NT2/D1 (cell line): ENCODE measurements around the gene SCN3B.

Source experiments
- DNase-seq: peaks from one replicate; pipeline ENCODE4 v3.0.0-alpha.2; 2011; ENCODE audit warnings: low read depth, low spot score
- H3K27me3 ChIP-seq: 2 replicates; pipeline ENCODE4 v1.6.0; 2011; ENCODE audit warnings: mild to moderate bottlenecking; ENCODE audit not compliant: insufficient read length, insufficient read depth
- H3K36me3 ChIP-seq: 2 replicates; pipeline ENCODE4 v1.6.1; 2011; ENCODE audit warnings: mild to moderate bottlenecking, low read length, mixed read lengths; ENCODE audit not compliant: insufficient read depth, insufficient read length
- H3K4me1 ChIP-seq: 2 replicates; pipeline ENCODE4 v1.5.1; 2011; ENCODE audit not compliant: insufficient read depth, insufficient read length
- H3K4me3 ChIP-seq: 2 replicates; pipeline ENCODE4 v1.5.1; 2011; ENCODE audit warnings: low read depth; ENCODE audit not compliant: insufficient read length
- H3K9ac ChIP-seq: 2 replicates; pipeline ENCODE4 v1.6.0; 2011; ENCODE audit warnings: low read depth; ENCODE audit not compliant: insufficient read length
- H3K9me3 ChIP-seq: 2 replicates; pipeline ENCODE4 v1.5.1; 2011; ENCODE audit warnings: mild to moderate bottlenecking, low read length; ENCODE audit not compliant: insufficient read depth
- SUZ12 ChIP-seq: IDR thresholded peaks from 2 replicates; pipeline ENCODE4 v1.6.1; 2011; ENCODE audit not compliant: insufficient read length, insufficient read depth; ENCODE audit errors: extremely low read depth
- YY1 ChIP-seq: IDR thresholded peaks from 2 replicates; pipeline ENCODE4 v1.6.1; 2011; ENCODE audit not compliant: insufficient read length, insufficient read depth
- ZNF274 ChIP-seq: IDR thresholded peaks from 2 replicates; pipeline ENCODE4 v1.6.1; 2011; ENCODE audit warnings: mild to moderate bottlenecking, low read depth, low read length

SCN3B gene

GRCh38 chr11:123640677-123641494 is 13.5 kb downstream of the SCN3B start:
- TF ChIP-seq ZNF274 = no peak
- no peak for TF ChIP-seq SUZ12
- no peak for TF ChIP-seq YY1
- Histone ChIP-seq H3K9me3 (no peaks in the 10 kb centered on the region), H3K4me1 (peaks cover 3% of the 10 kb centered on the region), H3K9ac (no peak overlapping the region), H3K4me3 (no peak overlapping the region), H3K27me3 (no peaks in the 10 kb centered on the region), H3K36me3 (no peaks in the 10 kb centered on the region)
- peak; percentile 61 for DNase-seq

- DNase-seq = no peak
- TF ChIP-seq ZNF274 = no peak
- TF ChIP-seq SUZ12 = no peak
- TF ChIP-seq YY1 = no peak
- H3K27me3 ChIP-seq = no peaks in the 10 kb centered on the region
Measured at GRCh38 chr11:123640029-123640428, 14.4 kb downstream of the SCN3B start.

GRCh38 chr11:123630126-123630608 is 24.3 kb downstream of the SCN3B start:
- no peak for TF ChIP-seq SUZ12
- no peak for TF ChIP-seq YY1
- no peak for TF ChIP-seq ZNF274
- H3K27me3 ChIP-seq = no peaks in the 10 kb centered on the region
- H3K9me3 ChIP-seq = no peaks in the 10 kb centered on the region
- peaks cover 5% of the 10 kb centered on the region for H3K36me3 ChIP-seq
- no peaks in the 10 kb centered on the region for H3K4me1 ChIP-seq
- H3K4me3 ChIP-seq = no peak overlapping the region
- H3K9ac ChIP-seq = no peak overlapping the region
- DNase-seq = no peak

More at GRCh38 chr11:123640029-123640428, 14.4 kb downstream of the SCN3B start:
- Histone ChIP-seq H3K36me3 (no peaks in the 10 kb centered on the region), H3K9me3 (no peaks in the 10 kb centered on the region), H3K4me3 (no peak overlapping the region), H3K9ac (no peak overlapping the region), H3K4me1 (peaks cover 3% of the 10 kb centered on the region)

- Histone ChIP-seq H3K4me3 (no peak overlapping the region), H3K27me3 (no peaks in the 10 kb centered on the region), H3K9me3 (no peaks in the 10 kb centered on the region), H3K9ac (no peak overlapping the region), H3K36me3 (peaks cover 7% of the 10 kb centered on the region), H3K4me1 (no peaks in the 10 kb centered on the region)
- TF ChIP-seq YY1 (no peak), SUZ12 (no peak), ZNF274 (no peak)
- no peak for DNase-seq
Measured at GRCh38 chr11:123628936-123629683, 25.3 kb downstream of the SCN3B start.

- TF ChIP-seq SUZ12 (no peak), ZNF274 (no peak), YY1 (no peak)
- H3K36me3 ChIP-seq = peaks cover 11% of the 10 kb centered on the region
- no peaks in the 10 kb centered on the region for H3K27me3 ChIP-seq
- H3K9ac ChIP-seq = no peak overlapping the region
- no peak for DNase-seq
- no peaks in the 10 kb centered on the region for H3K4me1 ChIP-seq
- no peaks in the 10 kb centered on the region for H3K9me3 ChIP-seq
- no peak overlapping the region for H3K4me3 ChIP-seq
Measured at GRCh38 chr11:123624974-123625373, 29.4 kb downstream of the SCN3B start.

- Histone ChIP-seq H3K4me1 (no peaks in the 10 kb centered on the region), H3K36me3 (peaks cover 21% of the 10 kb centered on the region), H3K4me3 (no peak overlapping the region), H3K27me3 (no peaks in the 10 kb centered on the region), H3K9me3 (no peaks in the 10 kb centered on the region), H3K9ac (no peak overlapping the region)
- TF ChIP-seq SUZ12 = no peak
- TF ChIP-seq YY1 = no peak
- no peak for TF ChIP-seq ZNF274
- no peak for DNase-seq
Measured at GRCh38 chr11:123622576-123622975, 31.8 kb downstream of the SCN3B start.
